Activated T-cell treated with anti-CD3 and anti-CD28 coated beads, Interleukin-2, amount 50 U/mL, for 24 hours (primary cell): ENCODE data around the gene BRSK2.

Source experiments
- DNase-seq: peaks from one replicate; pipeline ENCODE4 v3.0.0-alpha.2; 2020
- H3K27ac Mint-ChIP-seq: 2 replicates; pipeline ENCODE4 v1.8.0; 2020; ENCODE audit warnings: mild to moderate bottlenecking, mixed read lengths
- H3K27me3 Mint-ChIP-seq: 2 replicates; pipeline ENCODE4 v1.8.0; 2020; ENCODE audit warnings: mixed read lengths
- H3K36me3 Mint-ChIP-seq: 2 replicates; pipeline ENCODE4 v1.8.0; 2020; ENCODE audit warnings: low read depth, mixed read lengths
- H3K4me1 Mint-ChIP-seq: 2 replicates; pipeline ENCODE4 v1.8.0; 2020; ENCODE audit warnings: low read depth, mixed read lengths
- H3K4me3 Mint-ChIP-seq: 2 replicates; pipeline ENCODE4 v1.8.0; 2020; ENCODE audit warnings: mild to moderate bottlenecking, moderate library complexity, mixed read lengths
- H3K9me3 Mint-ChIP-seq: 2 replicates; pipeline ENCODE4 v1.8.0; 2020; ENCODE audit warnings: mixed read lengths

Gene BRSK2

DNA sequence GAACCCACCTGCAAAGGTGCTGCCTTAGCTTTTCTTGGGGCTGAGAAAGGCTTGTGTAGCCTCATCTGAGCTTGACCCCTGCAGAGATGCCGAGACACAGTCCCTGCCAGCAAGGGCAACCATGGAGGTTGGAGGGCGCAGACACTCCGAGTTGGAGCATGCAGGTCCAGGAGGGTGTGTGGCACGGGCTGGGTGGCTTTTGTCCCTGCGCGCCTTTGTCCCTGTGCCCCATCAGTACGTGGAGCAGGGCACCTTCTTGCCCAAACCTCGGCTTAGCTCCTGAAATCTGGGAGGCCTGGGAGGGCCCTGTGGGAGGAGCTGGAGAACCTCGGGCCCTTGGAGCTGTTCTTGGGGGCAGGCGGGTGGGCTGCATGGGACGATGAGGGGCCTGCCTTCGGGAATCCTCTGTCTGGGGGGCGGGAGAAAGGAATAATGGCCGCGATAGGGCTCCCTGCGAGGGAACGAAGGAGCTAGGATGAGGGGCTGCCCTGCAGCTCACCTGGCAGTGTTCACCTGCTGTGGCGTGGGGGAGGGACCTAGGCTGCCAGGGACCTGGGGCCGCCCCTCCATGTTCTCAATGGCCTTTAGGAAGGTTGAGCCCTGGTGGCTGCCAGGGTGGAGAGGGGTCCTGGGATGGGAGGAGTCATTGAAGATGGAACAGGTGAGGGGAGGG is 3.4 kb downstream of the BRSK2 start:
- H3K9me3 Mint-ChIP-seq, result no peaks in the 10 kb centered on the region
- H3K4me3 Mint-ChIP-seq, result no peak overlapping the region
- peaks cover 4% of the 10 kb centered on the region for H3K4me1 Mint-ChIP-seq
- H3K27me3 Mint-ChIP-seq, result peaks cover 27% of the 10 kb centered on the region
- no peak for DNase-seq
- no peak overlapping the region for H3K27ac Mint-ChIP-seq
- no peaks in the 10 kb centered on the region for H3K36me3 Mint-ChIP-seq

DNA sequence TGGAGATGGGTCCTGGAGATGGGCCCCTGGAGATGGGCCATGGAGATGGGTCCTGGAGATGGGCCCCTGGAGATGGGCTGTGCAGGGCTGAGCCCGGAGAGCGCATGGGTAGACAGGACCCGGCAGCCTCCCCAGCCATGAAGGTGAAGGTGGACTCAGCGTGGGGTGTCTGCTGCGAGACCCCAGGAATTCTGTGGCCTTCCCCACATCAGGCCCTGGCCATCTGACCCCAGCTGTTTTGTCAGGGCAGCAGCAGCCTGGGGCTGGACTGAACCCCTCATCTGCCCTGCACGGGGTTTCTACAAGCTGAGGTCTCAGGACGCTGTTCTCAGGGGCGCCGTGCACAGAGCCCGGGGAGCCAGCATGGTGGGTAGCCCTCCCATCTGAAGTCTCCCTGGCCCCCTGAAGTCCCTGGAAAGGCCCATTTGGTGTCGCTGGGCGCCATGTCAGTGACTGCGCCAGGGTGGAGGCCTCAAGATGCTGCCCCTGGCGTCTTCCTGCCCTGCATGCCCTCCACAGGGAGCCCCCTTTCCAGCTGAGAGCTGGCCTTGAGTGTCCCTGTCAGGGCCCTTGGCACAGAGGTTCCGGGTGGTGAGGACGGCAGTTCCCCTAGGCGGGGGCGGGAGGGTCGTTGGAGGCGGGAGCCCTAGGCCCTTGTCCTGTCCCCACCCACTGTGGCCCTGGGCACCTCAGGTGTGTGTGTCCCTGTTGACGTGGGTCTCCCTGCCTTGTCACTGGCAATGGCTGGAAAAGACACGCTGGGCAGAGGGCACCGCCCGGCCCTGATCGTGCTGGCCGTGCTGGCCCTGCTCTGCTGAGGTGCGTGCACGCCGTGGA is 5.4 kb downstream of the BRSK2 start:
- Mint-ChIP-seq H3K9me3 (no peaks in the 10 kb centered on the region), H3K4me1 (no peaks in the 10 kb centered on the region), H3K4me3 (no peak overlapping the region), H3K27me3 (peaks cover 27% of the 10 kb centered on the region), H3K27ac (no peak overlapping the region), H3K36me3 (no peaks in the 10 kb centered on the region)
- no peak for DNase-seq

DNA sequence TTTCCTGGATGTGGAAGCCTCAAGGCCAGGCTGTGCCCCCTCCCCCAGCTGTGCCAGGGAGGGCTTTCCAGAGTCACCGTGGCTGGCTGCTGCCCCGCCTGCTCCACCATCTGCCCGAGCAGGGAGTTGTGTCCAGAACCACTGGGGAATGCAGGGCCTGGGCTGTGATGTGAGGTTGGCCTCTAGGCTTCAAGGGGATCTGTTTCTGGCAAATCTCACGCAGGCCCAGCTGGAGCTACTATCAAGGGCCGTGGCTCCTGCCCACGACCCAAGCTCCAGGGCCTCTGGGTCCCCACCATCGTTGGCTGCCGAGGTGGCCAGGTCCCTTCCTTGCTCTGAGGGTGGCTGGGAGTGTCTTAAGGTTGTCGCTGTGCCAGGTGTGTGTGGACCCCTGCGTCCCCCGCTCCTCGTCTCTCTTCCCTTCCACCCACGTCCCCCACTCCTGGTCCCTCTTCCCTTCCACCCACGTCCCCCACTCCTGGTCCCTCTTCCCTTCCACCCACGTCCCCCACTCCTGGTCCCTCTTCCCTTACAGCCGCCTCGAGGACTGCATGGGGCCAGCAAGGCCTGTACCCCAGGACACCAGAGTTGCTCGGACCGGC is 6.1 kb downstream of the BRSK2 start:
- H3K9me3 Mint-ChIP-seq, result no peaks in the 10 kb centered on the region
- H3K4me3 Mint-ChIP-seq, result no peak overlapping the region
- H3K27me3 Mint-ChIP-seq, result peaks cover 29% of the 10 kb centered on the region
- H3K27ac Mint-ChIP-seq, result no peak overlapping the region
- no peak for DNase-seq
- no peaks in the 10 kb centered on the region for H3K36me3 Mint-ChIP-seq
- H3K4me1 Mint-ChIP-seq, result no peaks in the 10 kb centered on the region

DNA sequence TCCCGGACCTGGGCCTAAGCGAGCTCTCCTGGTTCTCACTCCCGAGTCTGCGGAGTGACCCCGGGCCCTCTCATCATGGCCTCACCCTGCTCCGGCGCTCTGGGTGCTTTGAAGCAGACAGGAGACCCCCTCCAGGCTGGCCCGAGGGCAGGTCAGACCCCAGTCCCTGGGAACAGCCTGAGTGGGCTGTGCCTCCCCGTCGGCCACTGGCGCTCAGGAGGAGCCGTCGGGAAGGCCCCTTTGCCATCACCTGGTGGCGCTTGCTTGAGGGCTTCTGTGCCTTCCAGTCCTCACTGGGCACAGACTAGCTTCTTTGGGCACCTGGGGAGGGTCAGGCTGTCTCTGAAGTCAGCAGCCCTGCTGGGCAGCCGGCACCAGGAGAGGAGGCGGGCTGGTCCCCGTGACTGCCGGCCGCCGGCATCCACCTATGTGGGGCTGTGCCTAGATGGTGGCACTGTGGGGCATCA is 6.7 kb downstream of the BRSK2 start:
- H3K27ac Mint-ChIP-seq, result no peak overlapping the region
- H3K27me3 Mint-ChIP-seq, result peaks cover 28% of the 10 kb centered on the region
- no peak overlapping the region for H3K4me3 Mint-ChIP-seq
- H3K4me1 Mint-ChIP-seq, result no peaks in the 10 kb centered on the region
- no peaks in the 10 kb centered on the region for H3K9me3 Mint-ChIP-seq
- no peaks in the 10 kb centered on the region for H3K36me3 Mint-ChIP-seq
- DNase-seq, result no peak

DNA sequence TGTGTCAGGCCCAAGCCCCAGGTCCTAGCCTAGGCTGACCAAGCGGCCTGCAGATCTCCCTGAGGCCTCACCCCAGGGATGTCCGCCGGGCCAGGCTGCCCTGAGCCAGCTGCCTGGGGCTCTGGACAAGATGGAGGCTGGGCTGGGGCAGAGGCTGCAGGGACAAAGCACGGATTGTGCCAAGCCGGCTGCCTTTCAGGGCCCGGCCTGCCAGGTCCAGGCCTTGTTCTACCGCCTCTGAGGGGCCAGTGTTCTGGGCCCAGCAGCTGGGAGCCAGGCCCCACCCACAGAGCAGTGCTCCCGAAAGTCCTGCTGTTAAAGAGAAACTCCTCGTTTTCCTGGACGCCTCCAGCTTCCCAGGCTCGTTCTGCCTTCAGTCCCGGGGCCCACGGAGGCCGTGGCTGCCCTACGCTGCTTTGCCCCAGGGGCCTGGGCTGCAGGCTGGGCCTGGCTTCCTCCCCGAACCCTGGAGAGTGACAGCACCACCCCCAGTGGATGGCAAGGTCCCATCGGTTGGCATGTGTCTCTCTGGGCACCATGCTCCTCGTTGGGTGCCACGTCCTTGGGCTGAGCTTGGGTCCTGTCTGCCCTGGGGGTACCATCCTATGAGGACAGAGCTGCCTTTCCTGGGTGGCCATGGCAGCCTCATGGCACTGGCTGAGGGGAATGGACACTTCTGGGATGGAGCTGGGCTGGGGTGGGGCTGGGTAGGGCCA is 7.6 kb downstream of the BRSK2 start:
- no peaks in the 10 kb centered on the region for H3K9me3 Mint-ChIP-seq
- no peak overlapping the region for H3K27ac Mint-ChIP-seq
- H3K36me3 Mint-ChIP-seq, result no peaks in the 10 kb centered on the region
- H3K27me3 Mint-ChIP-seq, result peaks cover 20% of the 10 kb centered on the region
- no peak for DNase-seq
- H3K4me3 Mint-ChIP-seq, result no peak overlapping the region
- H3K4me1 Mint-ChIP-seq, result no peaks in the 10 kb centered on the region

DNA sequence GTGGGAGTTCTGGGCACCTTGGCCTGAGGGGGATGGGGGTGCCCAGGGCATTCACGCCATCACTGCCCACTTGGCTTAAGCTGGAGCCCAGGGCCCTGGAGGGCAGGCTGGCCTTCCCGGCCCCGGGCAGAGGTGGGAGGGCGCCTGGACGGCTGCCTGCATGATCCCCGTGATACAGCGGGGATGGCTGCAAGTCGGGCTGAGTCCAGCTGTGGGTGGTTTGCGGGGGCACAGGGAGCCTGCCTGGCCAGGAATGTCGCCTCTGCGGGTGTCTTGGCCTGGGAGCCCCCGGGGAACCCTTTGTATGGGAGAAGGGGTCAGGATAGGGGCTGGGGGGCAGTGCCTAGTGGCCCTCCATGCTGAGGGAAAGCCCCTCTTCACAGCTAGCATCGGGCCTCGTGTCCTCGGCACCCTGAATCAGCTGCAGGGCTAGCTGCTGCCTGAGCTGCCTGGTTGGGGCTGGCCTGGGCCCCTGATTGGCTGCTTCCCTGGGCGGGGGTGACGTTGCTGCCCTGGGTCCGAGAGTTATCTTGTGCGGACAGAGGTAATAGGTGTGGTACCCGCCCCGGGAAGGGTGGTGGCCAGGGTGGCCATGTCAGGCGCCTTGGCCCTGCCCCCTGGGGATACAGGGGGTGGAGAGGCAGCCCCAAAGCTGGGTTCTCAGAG is 8.3 kb downstream of the BRSK2 start:
- no peak overlapping the region for H3K27ac Mint-ChIP-seq

DNA sequence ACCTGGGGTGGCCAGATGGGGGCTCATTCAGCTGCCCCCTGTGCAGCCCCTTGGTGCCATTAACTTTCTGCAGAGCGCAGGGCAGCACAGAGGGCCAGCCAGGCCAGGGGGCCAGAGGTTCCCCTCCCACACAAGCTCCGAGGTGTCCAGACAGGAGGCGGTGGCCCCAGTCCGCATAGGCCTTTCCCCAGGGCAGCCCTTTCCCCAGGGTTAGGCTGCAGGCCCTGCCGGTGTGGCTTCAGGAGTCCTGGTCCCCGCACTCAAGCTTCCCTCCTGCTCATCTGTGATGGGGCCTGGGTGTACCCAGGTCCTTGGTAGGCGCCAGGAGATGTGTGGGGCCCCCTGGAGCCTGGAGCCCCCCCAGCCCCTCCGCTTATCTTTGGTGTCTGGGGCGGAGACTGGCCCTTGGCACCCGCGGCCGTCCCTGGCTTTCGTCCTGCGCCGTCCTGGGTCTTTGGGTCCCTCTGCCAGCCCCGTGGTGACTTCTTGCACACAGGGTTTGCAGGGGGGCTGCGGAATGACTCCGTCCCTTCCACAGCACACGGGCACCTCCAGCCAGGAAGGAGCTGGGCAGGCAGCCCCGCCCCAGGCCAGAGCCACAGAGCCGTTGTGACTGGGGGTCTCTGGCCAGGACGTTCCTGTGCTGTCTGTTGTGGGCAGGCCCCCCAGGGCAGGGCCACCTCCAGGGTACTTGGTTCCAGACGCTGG is 8.9 kb downstream of the BRSK2 start:
- DNase-seq, result no peak
- Mint-ChIP-seq H3K9me3 (no peaks in the 10 kb centered on the region), H3K27me3 (peaks cover 6% of the 10 kb centered on the region), H3K4me3 (no peak overlapping the region), H3K27ac (no peak overlapping the region), H3K4me1 (no peaks in the 10 kb centered on the region), H3K36me3 (no peaks in the 10 kb centered on the region)

More for the DNA sequence above, 8.3 kb downstream of the BRSK2 start:
- Mint-ChIP-seq H3K36me3 (no peaks in the 10 kb centered on the region), H3K4me1 (no peaks in the 10 kb centered on the region), H3K9me3 (no peaks in the 10 kb centered on the region), H3K4me3 (no peak overlapping the region), H3K27me3 (peaks cover 13% of the 10 kb centered on the region)
- no peak for DNase-seq

DNA sequence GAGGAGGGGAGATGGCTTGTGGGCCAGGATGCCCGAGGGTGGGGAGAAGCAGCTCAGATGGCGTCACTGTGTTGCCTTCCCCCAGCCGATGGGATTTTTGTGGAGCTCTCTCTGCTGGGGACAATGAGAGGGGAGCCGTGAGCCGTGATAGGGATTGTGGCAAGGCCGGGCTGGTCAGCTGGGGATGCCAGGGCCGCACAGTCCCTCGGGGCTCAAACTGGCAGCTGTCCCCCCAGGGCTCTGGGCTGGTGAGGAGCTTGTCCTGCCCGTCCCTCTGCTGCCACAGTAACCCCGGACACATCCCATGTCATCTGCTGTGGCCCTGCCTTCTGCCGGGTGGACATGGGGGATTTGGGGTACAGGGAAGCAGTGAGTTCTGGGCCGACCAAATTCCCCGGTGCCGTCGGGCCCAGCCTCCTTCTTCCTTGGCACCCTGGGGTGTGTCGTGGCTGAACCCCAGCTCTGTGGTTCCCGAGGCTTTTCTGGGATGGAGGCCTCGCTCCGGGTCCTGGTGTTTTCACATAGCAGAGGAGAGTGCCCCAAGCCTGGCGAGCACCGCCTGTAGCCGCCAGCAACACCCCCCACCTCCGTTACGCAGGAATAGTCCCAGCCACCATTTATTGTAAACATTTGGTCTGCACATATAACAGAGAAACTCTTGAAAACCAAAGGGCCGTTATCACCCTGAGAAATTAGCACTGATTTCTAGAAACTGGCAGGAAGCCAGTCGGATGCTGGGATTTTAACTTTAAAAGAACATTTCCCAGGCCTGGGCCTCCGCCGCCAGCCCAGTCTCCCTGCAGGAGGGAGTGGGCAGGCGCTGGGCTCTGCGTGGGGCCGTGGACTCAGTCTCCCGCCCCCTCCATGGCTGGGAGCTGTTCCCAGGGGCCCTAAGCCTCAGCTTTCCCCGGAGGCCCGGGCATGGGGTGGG is 9.9 kb downstream of the BRSK2 start:
- H3K36me3 Mint-ChIP-seq, result no peaks in the 10 kb centered on the region
- no peak for DNase-seq
- no peaks in the 10 kb centered on the region for H3K4me1 Mint-ChIP-seq
- no peak overlapping the region for H3K27ac Mint-ChIP-seq
- H3K4me3 Mint-ChIP-seq, result no peak overlapping the region
- H3K27me3 Mint-ChIP-seq, result peaks cover 6% of the 10 kb centered on the region
- H3K9me3 Mint-ChIP-seq, result no peaks in the 10 kb centered on the region

DNA sequence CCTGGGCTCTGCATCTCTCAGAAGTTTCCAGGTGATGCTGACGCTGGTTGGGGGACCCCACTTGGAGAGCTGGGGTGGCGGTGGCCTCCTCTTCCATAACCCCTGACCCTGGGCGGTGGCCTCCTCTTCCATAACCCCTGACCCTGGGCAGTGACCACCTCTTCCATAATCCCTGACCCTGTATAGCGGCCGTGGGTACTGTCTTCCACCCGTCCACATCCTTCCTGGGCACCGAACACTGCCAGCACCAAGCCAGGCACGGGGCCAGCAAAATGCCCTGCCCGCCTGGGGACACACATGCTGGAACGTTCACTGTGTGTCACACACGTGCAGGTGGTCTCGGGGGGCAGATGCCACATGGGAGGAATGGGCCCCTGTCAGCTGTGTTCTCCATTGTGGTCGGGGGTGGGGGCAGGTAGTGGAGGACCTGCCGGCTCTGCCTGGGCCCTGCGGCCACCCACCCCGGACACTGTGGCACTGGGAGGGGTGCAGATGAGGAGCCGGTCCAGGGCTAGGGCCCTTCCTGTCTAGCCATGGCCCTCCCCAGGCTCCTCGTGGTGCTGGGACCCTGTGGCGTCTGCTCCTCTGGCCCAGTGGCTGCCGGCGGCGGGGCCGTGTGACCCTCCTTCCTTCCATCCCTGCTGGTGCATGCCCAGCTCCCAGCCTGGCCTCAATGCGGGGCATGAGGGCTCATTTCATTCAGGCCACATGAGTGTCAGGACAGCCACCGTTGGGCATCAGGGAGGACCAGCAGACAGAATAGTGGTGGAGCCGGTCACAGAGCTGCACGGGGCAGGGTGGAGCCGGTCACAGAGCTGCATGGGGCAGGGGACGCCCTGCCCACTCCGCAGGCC is 10.8 kb downstream of the BRSK2 start:
- H3K27me3 Mint-ChIP-seq, result peaks cover 6% of the 10 kb centered on the region
- no peaks in the 10 kb centered on the region for H3K4me1 Mint-ChIP-seq

DNA sequence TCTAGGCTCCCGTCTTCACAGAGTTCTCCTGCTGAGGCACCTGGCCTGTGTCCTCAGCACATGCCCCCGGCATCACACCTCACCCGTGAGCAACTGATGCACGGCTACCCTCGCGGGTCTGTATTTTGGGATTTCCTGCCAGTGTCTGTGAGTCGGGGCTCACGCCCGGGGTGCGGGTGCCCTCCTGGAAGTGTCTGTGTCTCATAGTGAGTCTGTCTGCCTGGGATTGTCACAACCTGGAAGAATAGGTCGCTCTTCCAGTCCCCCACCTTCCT is 11.4 kb downstream of the BRSK2 start:
- Mint-ChIP-seq H3K27me3 (peaks cover 6% of the 10 kb centered on the region), H3K9me3 (no peaks in the 10 kb centered on the region), H3K4me3 (no peak overlapping the region), H3K4me1 (no peaks in the 10 kb centered on the region), H3K27ac (no peak overlapping the region), H3K36me3 (no peaks in the 10 kb centered on the region)
- DNase-seq, result no peak

More for the DNA sequence above, 10.8 kb downstream of the BRSK2 start:
- no peak for DNase-seq
- Mint-ChIP-seq H3K36me3 (no peaks in the 10 kb centered on the region), H3K4me3 (no peak overlapping the region), H3K27ac (no peak overlapping the region), H3K9me3 (no peaks in the 10 kb centered on the region)

DNA sequence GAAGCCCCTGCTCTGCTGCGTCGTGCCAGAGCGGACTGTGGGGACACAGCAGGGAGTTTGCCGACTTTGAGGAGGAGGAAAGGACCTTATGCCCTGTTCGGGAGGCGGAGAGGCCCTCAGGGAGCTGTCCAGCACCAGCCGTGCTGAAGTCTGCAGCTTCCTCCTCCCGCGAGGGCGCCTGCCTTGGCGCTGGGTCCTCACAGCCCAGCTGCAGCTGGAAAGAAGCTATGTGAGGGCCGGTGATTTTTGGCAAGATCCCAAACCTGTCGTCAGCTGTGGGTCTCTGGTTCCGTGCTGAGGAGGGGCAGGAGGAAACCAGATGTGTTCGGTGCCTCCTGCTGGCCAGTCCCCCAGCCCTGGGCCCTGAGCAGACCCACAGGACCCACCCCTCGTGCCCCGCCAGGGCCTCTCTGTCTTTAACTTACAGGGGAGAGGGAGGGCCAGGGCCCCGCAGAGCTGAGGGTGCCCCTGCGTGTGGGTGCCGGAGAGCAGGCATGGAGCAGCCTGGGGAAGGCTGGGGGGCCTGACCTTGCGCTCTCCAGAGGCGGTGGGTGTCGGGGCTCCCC is 12.0 kb downstream of the BRSK2 start:
- H3K4me1 Mint-ChIP-seq, result no peaks in the 10 kb centered on the region
- H3K9me3 Mint-ChIP-seq, result no peaks in the 10 kb centered on the region
- peaks cover 6% of the 10 kb centered on the region for H3K27me3 Mint-ChIP-seq
- H3K36me3 Mint-ChIP-seq, result no peaks in the 10 kb centered on the region
- no peak overlapping the region for H3K4me3 Mint-ChIP-seq
- peak; percentile 64 for DNase-seq
- no peak overlapping the region for H3K27ac Mint-ChIP-seq

DNA sequence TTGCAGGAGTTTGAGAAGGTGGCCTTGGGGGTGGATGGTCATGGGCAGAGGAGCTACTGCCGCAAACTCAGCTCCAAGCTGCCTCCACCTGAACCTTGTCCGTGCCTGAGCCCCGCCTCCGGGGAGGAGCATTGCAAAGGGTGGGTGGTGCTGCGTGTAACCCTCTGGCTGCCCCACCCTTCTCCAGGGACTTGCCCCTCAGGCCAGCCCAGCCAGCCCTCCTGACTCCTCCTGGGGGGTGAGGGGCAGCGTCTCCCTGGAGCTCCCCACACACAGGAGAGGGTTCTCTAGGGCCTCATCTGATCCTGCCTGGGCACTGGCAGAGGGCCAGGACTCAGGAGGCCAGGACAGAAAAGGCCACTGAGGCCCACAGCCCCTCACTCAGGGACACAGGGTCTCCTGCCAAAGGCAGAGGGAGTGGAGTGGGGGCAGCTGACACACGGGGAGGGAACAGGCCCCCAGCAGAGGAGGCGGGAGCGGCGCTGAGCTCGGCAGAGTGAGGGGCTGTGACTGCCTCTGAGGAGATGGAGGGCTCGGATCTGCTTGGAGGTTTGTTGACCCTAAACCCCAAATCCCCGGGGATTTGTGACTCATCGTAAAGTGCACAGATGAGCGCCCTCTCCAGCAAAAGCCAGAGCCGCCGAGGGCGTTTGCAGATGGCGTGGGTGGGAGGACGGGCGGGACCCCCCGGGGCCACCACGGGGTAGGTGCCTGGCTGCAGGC is 12.8 kb downstream of the BRSK2 start:
- Mint-ChIP-seq H3K4me1 (no peaks in the 10 kb centered on the region), H3K36me3 (no peaks in the 10 kb centered on the region), H3K27ac (no peak overlapping the region), H3K9me3 (no peaks in the 10 kb centered on the region), H3K27me3 (peaks cover 6% of the 10 kb centered on the region), H3K4me3 (no peak overlapping the region)
- no peak for DNase-seq
